Measurements from ENCODE around the gene CEP128. TPM values are rescaled to one million over a fixed set of nuclear protein-coding genes. Genes with fewer than 3 reads are reported as not detected.

CEP128 gene
- polyA plus RNA-seq, 1 of the 3 experiments (the other 2 are of a cell fraction): 1.2 TPM

DNA sequence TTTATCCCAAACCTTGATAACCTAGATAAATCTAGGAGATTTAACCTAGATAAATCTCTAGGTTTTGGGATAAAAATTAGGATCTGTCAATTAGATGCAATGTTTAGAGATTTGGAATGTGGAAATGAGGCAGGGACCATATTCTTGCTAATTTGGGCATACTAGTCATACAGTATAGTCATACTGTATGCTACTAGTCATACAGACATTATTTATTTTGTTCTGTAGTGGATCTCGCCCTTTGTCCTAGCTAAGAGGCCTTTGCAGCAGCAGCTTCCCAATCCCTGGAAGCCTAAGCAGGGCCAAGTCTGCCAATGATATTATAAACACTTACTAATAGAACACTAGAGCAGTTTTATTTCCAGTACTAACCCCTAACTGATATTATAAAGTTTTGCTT, 136.4 kb downstream of the CEP128 start:
- Histone ChIP-seq H3K4me3 (ENCODE audit: low read depth in 2 of 2, low read length in 1 of 2) (no peak overlapping the region), H3K4me1 (ENCODE audit: control insufficient read depth in 1 of 2, insufficient read depth in 2 of 2, low read depth in 1 of 2, low read length in 1 of 2) (no peaks in the 10 kb centered on the region), H3F3A (replicated peaks; ENCODE audit: insufficient read depth) (no peaks in the 10 kb centered on the region), H3K9me2 (no peaks in the 10 kb centered on the region), H3K27ac (ENCODE audit: low read depth in 2 of 2, low read length in 1 of 2) (no peak overlapping the region), H3K9ac (no peak overlapping the region), H3K27me3 (ENCODE audit: insufficient read depth) (no peaks in the 10 kb centered on the region), H4K20me1 (ENCODE audit: insufficient read depth) (no peaks in the 10 kb centered on the region), H3K4me2 (no peak overlapping the region), H2AFZ (ENCODE audit: low read depth) (no peak overlapping the region), H3K36me3 (replicated peaks in 1 of 2; ENCODE audit: control insufficient read depth in 1 of 2, insufficient read depth in 2 of 2, low read length in 1 of 2) (no peaks in the 10 kb centered on the region), H3K9me3 (no peaks in the 10 kb centered on the region), H3K79me2 (ENCODE audit: insufficient read depth) (no peaks in the 10 kb centered on the region)
- WGBS (ENCODE audit: low lambda C conversion rate): 83% methylated on average over 1 of the region's 1 CpG
- TF ChIP-seq IRF3 (IDR thresholded peaks at IDR 0.05; ENCODE audit: low read depth, low read length) (no peak), FOSL2 (IDR thresholded peaks at IDR 0.05; ENCODE audit: borderline replicate concordance, low read depth) (no peak)
- ChIA-PET CTCF (interaction anchor here (0.6 kb wide), 1 partner anchor 44 kb away, joined by 3 read pairs; no protein-coding TSS in a partner anchor), POLR2A (no interaction called here)
- no peak for DNase-seq

DNA sequence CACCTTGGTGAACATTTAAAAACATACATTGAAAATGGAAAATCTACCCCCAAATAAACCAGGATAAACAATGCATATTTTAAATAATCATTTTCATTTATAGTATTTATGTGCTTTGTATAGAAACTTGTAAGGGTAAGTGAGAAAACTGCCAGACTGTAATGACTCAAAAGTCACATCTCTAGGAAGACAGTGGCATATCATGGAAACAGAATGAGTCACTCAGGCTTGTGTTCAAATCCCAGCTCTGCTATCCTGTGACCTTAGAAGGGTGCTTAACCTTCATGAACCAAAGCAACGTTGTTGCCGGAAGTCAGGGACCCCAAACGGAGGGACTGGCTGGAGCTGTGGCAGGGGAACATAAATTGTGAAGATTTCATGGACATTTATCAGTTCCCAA, 142.7 kb downstream of the CEP128 start:
- ChIA-PET CTCF (no interaction called here), POLR2A (no interaction called here)
- Histone ChIP-seq H3K9me2 (no peaks in the 10 kb centered on the region), H3K27me3 (ENCODE audit: insufficient read depth) (no peaks in the 10 kb centered on the region), H3K36me3 (replicated peaks in 1 of 2; ENCODE audit: control insufficient read depth in 1 of 2, insufficient read depth in 2 of 2, low read length in 1 of 2) (peaks cover 0 to 4% of the 10 kb centered on the region in 2 experiments), H3K4me1 (ENCODE audit: control insufficient read depth in 1 of 2, insufficient read depth in 2 of 2, low read depth in 1 of 2, low read length in 1 of 2) (no peaks in the 10 kb centered on the region), H2AFZ (ENCODE audit: low read depth) (no peak overlapping the region), H3F3A (replicated peaks; ENCODE audit: insufficient read depth) (peaks cover 11% of the 10 kb centered on the region), H3K9ac (no peak overlapping the region), H4K20me1 (ENCODE audit: insufficient read depth) (no peaks in the 10 kb centered on the region), H3K4me3 (ENCODE audit: low read depth in 2 of 2, low read length in 1 of 2) (no peak overlapping the region), H3K4me2 (no peak overlapping the region), H3K79me2 (ENCODE audit: insufficient read depth) (no peaks in the 10 kb centered on the region), H3K9me3 (no peaks in the 10 kb centered on the region), H3K27ac (ENCODE audit: low read depth in 2 of 2, low read length in 1 of 2) (no peak overlapping the region)
- no peak for DNase-seq
- TF ChIP-seq POLR2AphosphoS5 (IDR thresholded peaks at IDR 0.05; ENCODE audit: low read depth, low read length) (no peak), SMC3 (IDR thresholded peaks at IDR 0.05; ENCODE audit: low read depth, low read length) (no peak), NRF1 (IDR thresholded peaks at IDR 0.05; ENCODE audit: low read depth, low read length) (no peak), MXI1 (IDR thresholded peaks at IDR 0.05; ENCODE audit: low read depth, low read length) (no peak), JUND (IDR thresholded peaks at IDR 0.05) (no peak), CHD2 (IDR thresholded peaks at IDR 0.05; ENCODE audit: low read length, partially characterized antibody) (no peak), TCF12 (IDR thresholded peaks at IDR 0.05) (no peak), FOXM1 (IDR thresholded peaks at IDR 0.05; ENCODE audit: low read depth) (no peak), TAF1 (IDR thresholded peaks at IDR 0.05; ENCODE audit: borderline replicate concordance, low read depth, low read length) (no peak), MEF2A (IDR thresholded peaks at IDR 0.05; ENCODE audit: borderline replicate concordance, low read depth) (no peak), IRF3 (IDR thresholded peaks at IDR 0.05; ENCODE audit: low read depth, low read length) (no peak), TEAD4 (IDR thresholded peaks at IDR 0.05; ENCODE audit: borderline replicate concordance, insufficient read depth) (no peak), GATA2 (CRISPR knock-in tag; IDR thresholded peaks at IDR 0.05) (no peak)
- TF ChIP-seq, protein P1, sequence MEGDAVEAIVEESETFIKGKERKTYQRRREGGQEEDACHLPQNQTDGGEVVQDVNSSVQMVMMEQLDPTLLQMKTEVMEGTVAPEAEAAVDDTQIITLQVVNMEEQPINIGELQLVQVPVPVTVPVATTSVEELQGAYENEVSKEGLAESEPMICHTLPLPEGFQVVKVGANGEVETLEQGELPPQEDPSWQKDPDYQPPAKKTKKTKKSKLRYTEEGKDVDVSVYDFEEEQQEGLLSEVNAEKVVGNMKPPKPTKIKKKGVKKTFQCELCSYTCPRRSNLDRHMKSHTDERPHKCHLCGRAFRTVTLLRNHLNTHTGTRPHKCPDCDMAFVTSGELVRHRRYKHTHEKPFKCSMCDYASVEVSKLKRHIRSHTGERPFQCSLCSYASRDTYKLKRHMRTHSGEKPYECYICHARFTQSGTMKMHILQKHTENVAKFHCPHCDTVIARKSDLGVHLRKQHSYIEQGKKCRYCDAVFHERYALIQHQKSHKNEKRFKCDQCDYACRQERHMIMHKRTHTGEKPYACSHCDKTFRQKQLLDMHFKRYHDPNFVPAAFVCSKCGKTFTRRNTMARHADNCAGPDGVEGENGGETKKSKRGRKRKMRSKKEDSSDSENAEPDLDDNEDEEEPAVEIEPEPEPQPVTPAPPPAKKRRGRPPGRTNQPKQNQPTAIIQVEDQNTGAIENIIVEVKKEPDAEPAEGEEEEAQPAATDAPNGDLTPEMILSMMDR (IDR thresholded peaks at IDR 0.05): no peak
- WGBS (ENCODE audit: low lambda C conversion rate): 91% methylated on average over 3 of the region's 3 CpGs

Measured in SK-N-SH (cell line).